Measurements from ENCODE around the gene YY1. TPM values are rescaled to one million over a fixed set of nuclear protein-coding genes. Genes with fewer than 3 reads are reported as not detected.

Gene YY1
- total and polyA plus RNA-seq, 2 experiments from 2014 or later, result 88.2 to 128 TPM

DNA sequence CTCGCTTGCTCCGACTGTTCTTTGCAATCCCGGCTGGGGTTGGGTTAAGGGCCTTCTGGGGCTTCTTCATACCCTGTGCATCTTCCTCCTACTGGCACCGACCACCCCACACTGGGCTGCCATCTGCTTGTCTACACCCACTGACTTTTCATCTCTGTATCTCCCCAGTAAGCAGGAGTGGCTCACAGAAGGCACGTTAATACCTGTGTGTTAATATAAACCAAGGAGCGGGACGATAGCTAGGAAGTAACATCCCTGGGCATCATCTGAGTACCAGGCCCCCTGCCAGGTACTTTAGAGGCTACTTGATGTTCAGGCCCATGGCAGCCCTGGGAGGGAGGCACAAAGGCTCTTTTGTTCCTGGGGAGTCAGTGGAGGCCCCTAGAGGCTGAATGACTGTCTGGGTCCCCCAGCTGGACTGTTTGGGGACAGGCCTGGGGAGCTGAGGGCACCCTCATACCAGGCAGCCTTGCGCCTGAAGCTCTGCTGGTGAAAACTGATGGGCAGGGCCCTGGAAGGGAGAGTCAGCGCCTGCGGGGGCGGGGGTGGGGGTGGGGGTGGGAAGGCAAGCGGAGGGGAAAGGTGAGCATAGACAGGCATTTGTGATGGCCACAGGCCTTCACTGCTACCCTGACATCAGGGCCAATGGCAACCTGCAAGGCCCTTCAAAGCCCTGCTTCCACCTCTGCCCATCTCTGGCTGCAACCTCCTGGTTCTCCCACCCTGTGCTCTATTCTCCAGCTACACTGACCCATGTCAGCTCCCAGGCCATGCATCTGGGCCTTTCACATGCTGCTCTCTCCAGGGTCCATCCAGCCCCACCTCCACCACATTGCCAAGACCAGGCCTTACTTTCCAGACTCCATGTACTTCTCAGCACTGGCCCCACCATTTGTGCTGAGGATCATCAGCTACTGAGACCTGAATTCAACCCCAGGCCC lies 45.3 kb upstream of the YY1 start:
- Mint-ChIP-seq H3K4me3 (peak overlapping the region; percentile 36; the same call in 2 of the 3 replicates), H3K36me3 (ENCODE audit: low read depth) (no peaks in the 10 kb centered on the region), H3K9me3 (peaks cover 6% of the 10 kb centered on the region; the same call in 1 of the 3 replicates), H3K4me1 (peaks cover 13% of the 10 kb centered on the region), H3K27ac (peak overlapping the region; percentile 20; the same call in 1 of the 2 replicates), H3K27me3 (ENCODE audit: insufficient read depth, low read depth, poor library complexity) (peaks cover 13% of the 10 kb centered on the region)
- Histone ChIP-seq H4K20me1 (replicated peaks; ENCODE audit: insufficient read depth) (no peaks in the 10 kb centered on the region; the same call in 1 of the 2 replicates), H3K79me2 (replicated peaks; ENCODE audit: insufficient read depth) (no peaks in the 10 kb centered on the region), H2AFZ (peak overlapping the region; percentile 98), H3F3A (replicated peaks; ENCODE audit: low read depth) (peaks cover 8% of the 10 kb centered on the region; the same call in 1 of the 2 replicates), H3K4me3 (no peak overlapping the region), H3K9me2 (ENCODE audit: insufficient read depth) (no peaks in the 10 kb centered on the region), H3K4me1 (ENCODE audit: insufficient read depth) (peaks cover 10% of the 10 kb centered on the region), H3K4me2 (peak overlapping the region; percentile 65; the same call in 1 of the 2 replicates), H3K36me3 (ENCODE audit: insufficient read depth) (no peaks in the 10 kb centered on the region), H3K27ac (ENCODE audit: low read depth) (peak overlapping the region; percentile 81), H3K27me3 (ENCODE audit: insufficient read depth) (no peaks in the 10 kb centered on the region)
- DNase-seq (ENCODE audit: low spot score) (no peak), ATAC-seq (no peak; the same call in 2 of the 3 replicates)
- no peak for TF ChIP-seq STAT1 (IDR thresholded peaks at IDR 0.05; ENCODE audit: unreplicated experiment)
- TF ChIP-seq, protein P1, sequence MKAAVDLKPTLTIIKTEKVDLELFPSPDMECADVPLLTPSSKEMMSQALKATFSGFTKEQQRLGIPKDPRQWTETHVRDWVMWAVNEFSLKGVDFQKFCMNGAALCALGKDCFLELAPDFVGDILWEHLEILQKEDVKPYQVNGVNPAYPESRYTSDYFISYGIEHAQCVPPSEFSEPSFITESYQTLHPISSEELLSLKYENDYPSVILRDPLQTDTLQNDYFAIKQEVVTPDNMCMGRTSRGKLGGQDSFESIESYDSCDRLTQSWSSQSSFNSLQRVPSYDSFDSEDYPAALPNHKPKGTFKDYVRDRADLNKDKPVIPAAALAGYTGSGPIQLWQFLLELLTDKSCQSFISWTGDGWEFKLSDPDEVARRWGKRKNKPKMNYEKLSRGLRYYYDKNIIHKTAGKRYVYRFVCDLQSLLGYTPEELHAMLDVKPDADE (IDR thresholded peaks at IDR 0.05), result no peak
- TF ChIP-seq ZNF331 (CRISPR knock-in tag; IDR thresholded peaks at IDR 0.05; ENCODE audit: low read depth), result no peak
- TF ChIP-seq, protein P2, sequence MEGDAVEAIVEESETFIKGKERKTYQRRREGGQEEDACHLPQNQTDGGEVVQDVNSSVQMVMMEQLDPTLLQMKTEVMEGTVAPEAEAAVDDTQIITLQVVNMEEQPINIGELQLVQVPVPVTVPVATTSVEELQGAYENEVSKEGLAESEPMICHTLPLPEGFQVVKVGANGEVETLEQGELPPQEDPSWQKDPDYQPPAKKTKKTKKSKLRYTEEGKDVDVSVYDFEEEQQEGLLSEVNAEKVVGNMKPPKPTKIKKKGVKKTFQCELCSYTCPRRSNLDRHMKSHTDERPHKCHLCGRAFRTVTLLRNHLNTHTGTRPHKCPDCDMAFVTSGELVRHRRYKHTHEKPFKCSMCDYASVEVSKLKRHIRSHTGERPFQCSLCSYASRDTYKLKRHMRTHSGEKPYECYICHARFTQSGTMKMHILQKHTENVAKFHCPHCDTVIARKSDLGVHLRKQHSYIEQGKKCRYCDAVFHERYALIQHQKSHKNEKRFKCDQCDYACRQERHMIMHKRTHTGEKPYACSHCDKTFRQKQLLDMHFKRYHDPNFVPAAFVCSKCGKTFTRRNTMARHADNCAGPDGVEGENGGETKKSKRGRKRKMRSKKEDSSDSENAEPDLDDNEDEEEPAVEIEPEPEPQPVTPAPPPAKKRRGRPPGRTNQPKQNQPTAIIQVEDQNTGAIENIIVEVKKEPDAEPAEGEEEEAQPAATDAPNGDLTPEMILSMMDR (conservative IDR thresholded peaks at IDR 0.05; ENCODE audit: low read depth in 2 of 2), result no peak
- no peak for TF ChIP-seq EZH2 (IDR thresholded peaks at IDR 0.05; ENCODE audit: low read depth, unreplicated experiment)
- no peak for TF ChIP-seq EZH2phosphoT487 (IDR thresholded peaks at IDR 0.05; ENCODE audit: unreplicated experiment)
- no peak for TF ChIP-seq REST (IDR thresholded peaks at IDR 0.05; ENCODE audit: unreplicated experiment)
- TF ChIP-seq JUNB (IDR thresholded peaks at IDR 0.05; ENCODE audit: unreplicated experiment), result no peak
- no peak for TF ChIP-seq NANOG (IDR thresholded peaks at IDR 0.05; ENCODE audit: borderline replicate concordance)
- TF ChIP-seq CREB1 (CRISPR knock-in tag; IDR thresholded peaks at IDR 0.05; ENCODE audit: low read depth), result no peak
